AG08395 (cell line): Measurements from ENCODE around the gene TLN1.

ENCODE experiments used
- DNase-seq: peaks from one replicate; pipeline ENCODE4 v3.0.0; 2012; ENCODE audit warnings: mixed read lengths, low spot score

TLN1 gene

DNA sequence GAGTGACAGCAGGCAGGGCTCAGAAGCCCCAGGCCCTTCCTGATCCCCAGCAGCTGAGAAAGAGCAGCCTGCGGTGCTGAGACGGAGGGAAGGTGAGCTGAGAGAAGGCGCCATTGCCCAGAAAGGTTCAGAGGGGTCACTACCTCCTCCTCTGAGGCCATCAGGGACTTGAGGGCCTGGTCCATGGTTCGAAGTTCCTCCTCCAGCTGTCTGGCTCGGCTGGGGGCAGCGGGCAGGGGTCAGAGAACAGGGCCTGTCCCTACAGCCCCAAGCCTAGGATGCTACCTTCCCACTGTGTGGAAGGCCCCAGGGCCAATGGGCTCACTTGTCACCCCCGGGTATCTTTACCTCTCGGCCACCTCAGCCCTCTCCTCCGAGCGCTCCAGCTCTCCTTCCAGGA is 47.1 kb downstream of the TLN1 start:
- no peak for DNase-seq

- no peak for DNase-seq
Observed at GRCh38 chr9:35683323-35683722, 48.7 kb downstream of the TLN1 start.

- DNase-seq: no peak
Observed at GRCh38 chr9:35682520-35683315, 49.3 kb downstream of the TLN1 start.

- DNase-seq: no peak
Observed at GRCh38 chr9:35682051-35682450, 49.9 kb downstream of the TLN1 start.

DNA sequence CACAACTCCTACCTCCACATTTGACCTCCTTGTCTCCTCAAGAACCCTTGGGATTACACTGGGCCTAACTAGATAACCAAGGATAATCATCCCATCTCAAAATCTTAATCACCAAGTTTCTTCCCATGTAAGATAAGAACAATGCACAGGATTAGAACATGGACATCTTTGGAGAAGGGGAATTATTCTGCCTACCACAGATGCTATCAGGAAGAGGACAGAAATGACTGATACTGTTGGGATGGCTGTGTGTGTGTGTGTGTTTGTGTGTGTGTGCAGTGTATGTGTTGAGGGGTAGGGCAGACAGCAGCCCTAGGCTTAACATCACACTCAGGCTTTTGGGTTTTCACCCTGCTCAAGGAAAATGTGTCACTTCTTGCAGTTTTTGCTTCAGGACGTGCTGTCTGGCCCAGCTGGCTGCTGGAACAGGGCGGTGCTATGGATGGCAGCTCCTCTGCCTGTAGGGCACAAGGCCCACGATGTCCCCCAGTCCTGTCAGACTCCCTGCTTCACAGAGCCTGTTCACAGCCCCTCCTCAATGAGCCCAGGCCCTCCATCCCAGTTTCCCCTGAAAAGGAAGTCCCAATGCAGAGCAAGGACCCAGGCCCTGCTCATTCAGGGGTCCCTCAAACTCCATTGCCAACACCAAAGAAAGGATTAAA is 50.5 kb downstream of the TLN1 start:
- no peak for DNase-seq

GRCh38 chr9:35680331-35681105 is 51.5 kb downstream of the TLN1 start:
- no peak for DNase-seq

DNA sequence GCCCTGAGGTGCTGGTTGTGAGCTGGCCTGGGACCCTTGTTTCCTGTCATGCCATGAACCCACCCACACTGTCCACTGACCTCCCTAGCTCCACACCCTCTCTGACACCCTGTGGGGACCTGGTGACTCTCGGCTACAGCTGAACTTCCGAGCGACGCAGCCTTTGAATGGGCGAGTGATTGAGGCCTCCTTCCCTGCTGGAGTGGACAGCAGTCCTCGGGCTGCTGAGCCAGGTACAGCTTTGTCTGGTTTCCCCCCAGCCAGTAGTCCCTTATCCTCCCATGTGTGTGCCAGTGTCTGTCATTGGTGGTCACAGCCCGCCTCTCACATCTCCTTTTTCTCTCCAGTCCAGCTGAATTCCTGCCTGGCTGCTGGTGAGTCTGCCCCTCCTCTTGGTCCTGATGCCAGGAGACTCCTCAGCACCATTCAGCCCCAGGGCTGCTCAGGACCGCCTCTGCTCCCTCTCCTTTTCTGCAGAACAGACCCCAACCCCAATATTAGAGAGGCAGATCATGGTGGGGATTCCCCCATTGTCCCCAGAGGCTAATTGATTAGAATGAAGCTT is 52.1 kb downstream of the TLN1 start:
- no peak for DNase-seq

DNA sequence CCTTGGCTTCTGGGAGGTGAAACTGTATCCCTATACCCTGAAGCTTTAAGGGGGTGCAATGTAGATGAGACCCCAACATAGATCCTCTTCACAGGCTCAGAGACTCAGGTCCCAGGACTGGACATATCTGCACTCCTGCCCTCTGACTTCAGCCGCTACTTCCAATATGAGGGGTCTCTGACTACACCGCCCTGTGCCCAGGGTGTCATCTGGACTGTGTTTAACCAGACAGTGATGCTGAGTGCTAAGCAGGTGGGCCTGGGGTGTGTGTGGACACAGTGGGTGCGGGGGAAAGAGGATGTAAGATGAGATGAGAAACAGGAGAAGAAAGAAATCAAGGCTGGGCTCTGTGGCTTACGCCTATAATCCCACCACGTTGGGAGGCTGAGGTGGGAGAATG is 52.9 kb downstream of the TLN1 start:
- no peak for DNase-seq

DNA sequence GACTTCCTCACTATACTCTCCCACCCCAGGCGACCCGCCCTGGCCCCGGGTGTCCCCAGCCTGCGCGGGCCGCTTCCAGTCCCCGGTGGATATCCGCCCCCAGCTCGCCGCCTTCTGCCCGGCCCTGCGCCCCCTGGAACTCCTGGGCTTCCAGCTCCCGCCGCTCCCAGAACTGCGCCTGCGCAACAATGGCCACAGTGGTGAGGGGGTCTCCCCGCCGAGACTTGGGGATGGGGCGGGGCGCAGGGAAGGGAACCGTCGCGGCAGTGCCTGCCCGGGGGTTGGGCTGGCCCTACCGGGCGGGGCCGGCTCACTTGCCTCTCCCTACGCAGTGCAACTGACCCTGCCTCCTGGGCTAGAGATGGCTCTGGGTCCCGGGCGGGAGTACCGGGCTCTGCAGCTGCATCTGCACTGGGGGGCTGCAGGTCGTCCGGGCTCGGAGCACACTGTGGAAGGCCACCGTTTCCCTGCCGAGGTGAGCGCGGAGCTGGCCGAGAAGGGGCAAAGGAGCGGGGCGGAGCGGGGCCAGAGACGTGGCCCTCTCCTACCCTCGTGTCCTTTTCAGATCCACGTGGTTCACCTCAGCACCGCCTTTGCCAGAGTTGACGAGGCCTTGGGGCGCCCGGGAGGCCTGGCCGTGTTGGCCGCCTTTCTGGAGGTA is 56.1 kb downstream of the TLN1 start:
- peak; percentile 31 for DNase-seq

GRCh38 chr9:35675204-35675603 is 56.8 kb downstream of the TLN1 start:
- no peak for DNase-seq

DNA sequence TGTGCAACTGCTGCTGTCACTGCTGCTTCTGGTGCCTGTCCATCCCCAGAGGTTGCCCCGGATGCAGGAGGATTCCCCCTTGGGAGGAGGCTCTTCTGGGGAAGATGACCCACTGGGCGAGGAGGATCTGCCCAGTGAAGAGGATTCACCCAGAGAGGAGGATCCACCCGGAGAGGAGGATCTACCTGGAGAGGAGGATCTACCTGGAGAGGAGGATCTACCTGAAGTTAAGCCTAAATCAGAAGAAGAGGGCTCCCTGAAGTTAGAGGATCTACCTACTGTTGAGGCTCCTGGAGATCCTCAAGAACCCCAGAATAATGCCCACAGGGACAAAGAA is 58.0 kb downstream of the TLN1 start:
- DNase-seq: no peak

GRCh38 chr9:35673132-35674024 is 58.6 kb downstream of the TLN1 start, which contains the start of gene CA9:
CA9 (plus strand) TSS chr9:35673928; CDS start chr9:35673960, 32 bp downstream.
- DNase-seq: no peak

DNA sequence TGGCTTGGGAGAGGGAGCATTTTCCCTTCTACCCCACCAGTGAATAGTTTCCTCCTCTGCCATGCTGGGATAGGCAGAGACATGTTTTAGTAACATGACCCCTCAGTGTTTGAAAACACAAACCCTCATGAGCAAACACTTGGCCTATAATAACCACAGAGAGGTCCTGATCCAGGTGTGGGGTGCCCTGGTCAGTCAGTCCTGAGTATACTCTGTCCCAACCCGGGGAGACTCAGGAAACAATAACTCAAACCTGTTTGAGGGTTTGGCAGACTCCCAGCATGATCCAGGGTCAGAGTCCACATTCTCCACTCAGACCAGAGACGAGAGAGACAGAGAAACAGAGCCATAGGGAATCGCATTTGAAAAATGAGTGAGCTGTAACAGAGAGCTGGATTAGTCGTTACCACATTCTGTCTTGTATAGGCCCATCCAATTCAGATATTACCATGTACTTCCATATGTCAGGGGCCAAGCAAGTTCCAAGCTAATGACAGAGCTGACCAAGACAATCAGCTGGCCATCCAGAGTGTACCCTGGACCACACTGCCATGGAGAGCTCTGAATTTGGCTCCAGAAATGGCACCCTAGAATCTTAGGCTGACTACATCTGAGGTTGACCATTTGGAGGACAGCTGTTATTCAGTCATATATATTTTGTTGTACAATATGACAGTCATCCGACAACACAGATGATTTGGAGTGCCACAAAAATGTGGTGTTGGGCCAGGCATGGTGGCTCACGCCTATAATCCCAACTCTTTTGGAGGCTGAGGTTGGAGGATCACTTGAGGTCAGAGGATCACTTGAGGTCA is 62.5 kb downstream of the TLN1 start:
- no peak for DNase-seq

GRCh38 chr9:35667939-35668338 is 64.1 kb downstream of the TLN1 start:
- no peak for DNase-seq

DNA sequence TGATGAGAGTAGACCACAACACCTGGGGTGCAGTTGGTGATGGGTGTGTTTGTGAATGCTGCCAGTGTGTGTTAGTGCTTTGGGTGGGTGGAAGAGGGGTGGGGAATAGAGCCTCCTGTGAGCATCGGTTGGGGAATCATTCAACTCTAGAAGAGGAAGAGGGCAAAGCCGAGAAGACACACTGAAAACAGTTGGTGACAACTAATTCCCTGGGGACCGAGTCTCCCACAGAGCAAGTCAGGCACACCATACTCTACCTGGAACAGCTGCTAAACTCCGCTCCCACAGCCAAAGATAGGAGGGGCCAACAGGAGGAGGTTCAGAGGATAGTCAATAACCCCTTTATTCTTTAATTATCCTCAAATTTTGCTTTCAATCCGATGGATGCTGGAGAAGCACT is 65.4 kb downstream of the TLN1 start:
- DNase-seq: no peak

DNA sequence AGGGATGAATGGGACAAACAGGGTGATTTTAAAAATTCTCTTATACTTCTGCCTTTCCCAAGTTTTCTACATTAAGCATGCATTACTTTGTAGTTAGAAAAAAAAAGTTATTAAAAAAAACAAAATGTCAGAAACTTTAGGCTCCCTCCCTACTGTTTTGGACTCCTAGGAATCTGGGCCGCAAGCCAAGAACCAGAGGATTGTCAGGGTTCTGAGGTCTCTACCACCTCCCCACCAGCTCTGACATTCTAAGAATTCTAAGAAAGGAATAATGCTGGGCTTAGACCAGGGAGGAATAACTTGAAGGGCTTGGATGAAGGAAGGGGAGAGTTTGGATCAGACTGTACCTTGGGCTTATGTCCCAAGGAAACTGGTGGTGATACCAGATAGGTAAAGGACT is 66.0 kb downstream of the TLN1 start:
- no peak for DNase-seq

- DNase-seq: no peak
Observed at GRCh38 chr9:35665471-35665818, 66.5 kb downstream of the TLN1 start.

DNA sequence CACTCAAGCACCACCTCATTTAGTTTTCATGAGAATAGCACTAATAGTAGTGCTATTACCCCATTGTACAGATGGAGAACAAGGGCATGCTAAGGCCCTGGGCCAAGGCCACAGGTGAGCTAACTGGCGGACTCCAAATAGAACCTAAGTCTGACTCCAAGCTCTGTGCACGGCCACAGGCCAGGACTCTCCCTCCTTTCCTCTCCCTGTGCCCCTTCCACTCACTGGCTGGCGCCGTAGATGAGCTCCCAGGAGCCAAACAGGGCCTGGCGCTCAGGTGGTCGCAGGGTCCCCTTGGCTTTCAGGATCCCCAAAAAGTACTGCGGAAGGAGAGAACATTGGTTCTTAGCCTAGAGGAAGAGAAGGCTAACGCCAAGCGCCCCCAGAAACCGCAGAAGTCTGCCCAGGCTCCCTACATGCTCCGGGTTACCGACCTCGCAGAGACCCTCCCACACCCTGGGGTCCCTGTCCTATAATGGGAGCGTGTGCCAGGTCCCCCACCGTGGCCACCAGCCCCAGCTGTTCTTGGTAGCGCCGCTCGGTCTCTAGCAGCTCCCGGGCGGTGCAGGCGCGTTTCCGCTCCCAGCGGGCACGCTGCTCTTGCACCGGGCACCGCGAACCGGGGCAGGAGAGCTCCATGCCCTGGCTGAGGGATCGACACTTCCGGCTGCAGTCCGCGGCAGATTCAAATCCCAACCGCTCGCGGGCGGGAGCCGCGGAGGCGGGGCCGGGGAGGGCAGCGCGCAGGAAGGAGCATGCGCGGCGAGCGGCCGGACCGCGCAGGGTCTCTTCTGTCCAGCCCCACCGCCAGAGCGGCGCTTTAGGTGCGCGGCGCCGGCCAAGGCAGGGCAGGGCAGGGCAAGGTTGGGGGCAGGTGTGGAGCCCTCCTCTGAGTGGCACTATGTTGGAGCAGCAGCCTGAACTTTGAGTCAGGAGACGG is 67.2 kb downstream of the TLN1 start, which contains the start of gene ARHGEF39:
ARHGEF39 (minus strand) TSS at position 665 of the 940 bp plus-strand sequence; CDS start at position 639, 26 bp downstream.
- peak; percentile 95 for DNase-seq

DNA sequence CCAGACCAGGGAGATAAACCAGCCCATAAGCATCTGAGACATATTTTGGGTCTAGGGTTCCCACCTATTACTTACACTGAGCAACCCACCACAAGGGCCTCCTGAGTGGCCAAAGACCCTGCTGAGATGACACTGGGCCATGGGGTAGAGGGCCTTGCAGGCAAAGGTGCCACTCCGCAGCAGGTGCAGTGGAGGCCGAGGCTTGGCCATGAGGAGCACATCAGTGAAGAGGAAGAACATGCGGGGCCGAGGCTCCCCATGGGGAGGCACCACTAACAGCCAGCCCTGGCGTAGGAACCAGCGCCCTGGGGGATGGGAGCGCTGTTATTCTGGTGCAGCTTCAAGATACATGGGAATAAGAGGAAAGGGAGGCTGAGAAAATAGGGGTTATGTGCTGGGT is 69.6 kb downstream of the TLN1 start:
- DNase-seq: no peak
